ENCODE measurements around the gene ZNF414. TPM values are rescaled to one million over a fixed set of nuclear protein-coding genes. Genes with fewer than 3 reads are reported as not detected.

ZNF414 gene
- total and polyA plus RNA-seq, 2 donors (not counting 1 experiment from before 2014, with no cell fraction given) = 43.8 to 52.0 TPM

GRCh38 chr19:8526345-8527091 lies 12.6 kb upstream of the ZNF414 start:
- Histone ChIP-seq H4K20me1 (ENCODE audit: control insufficient read depth, insufficient read depth, low read length, poor library complexity, severe bottlenecking) (no peaks in the 10 kb centered on the region), H3K36me3 (replicated peaks in 1 of 2; ENCODE audit: control extremely low read depth in 1 of 2, control insufficient read depth in 1 of 2, extremely low read depth in 1 of 2, insufficient read depth in 2 of 2, low read length in 1 of 2) (peaks cover 3 to 63% of the 10 kb centered on the region in 2 experiments), H3K4me1 (ENCODE audit: control insufficient read depth in 2 of 2, insufficient read depth in 2 of 2, low read length in 2 of 2) (no peaks in the 10 kb centered on the region), H3K4me3 (ENCODE audit: control extremely low read depth in 1 of 5, extremely low read depth in 1 of 5, insufficient read depth in 1 of 5, low read depth in 2 of 5, low read length in 4 of 5) (no peak overlapping the region), H3K27me3 (replicated peaks in 1 of 4; ENCODE audit: control extremely low read depth in 1 of 4, control insufficient read depth in 3 of 4, insufficient read depth in 4 of 4, low read length in 3 of 4) (no peaks in the 10 kb centered on the region), H3K4me2 (replicated peaks; ENCODE audit: low read depth, low read length, poor library complexity, severe bottlenecking) (no peak overlapping the region), H2AFZ (ENCODE audit: insufficient read depth, low read depth, low read length, poor library complexity, severe bottlenecking) (no peak overlapping the region), H3K27ac (ENCODE audit: low read length in 2 of 2) (no peak overlapping the region), H3K9ac (ENCODE audit: low read length) (no peak overlapping the region), H3K9me3 (ENCODE audit: control extremely low read depth in 1 of 3, control insufficient read depth in 2 of 3, insufficient read depth in 1 of 3, low read length in 2 of 3) (peaks cover 0 to 7% (median 0%) of the 10 kb centered on the region in 3 donors), H3K79me2 (ENCODE audit: control insufficient read depth, insufficient read depth, low read length) (no peaks in the 10 kb centered on the region)
- intact Hi-C loops (cut with micrococcal nuclease) = no loop called here
- POLR2A ChIA-PET = no interaction called here
- CTCF ChIA-PET = no interaction called here
- Mint-ChIP-seq H3K4me3 (peak overlapping the region; percentile 48), H3K27me3 (no peaks in the 10 kb centered on the region), H3K27ac (peak overlapping the region; percentile 3), H3K9me3 (ENCODE audit: insufficient read depth) (no peaks in the 10 kb centered on the region), H3K4me1 (peaks cover 2% of the 10 kb centered on the region)
- peak; percentile 51 for ATAC-seq (ENCODE audit: low read depth)
- DNase-seq = no peak
- WGBS (ENCODE audit: insufficient coverage) = 78% methylated on average over 57 of the region's 57 CpGs
- no peak for TF ChIP-seq CTCF (IDR thresholded peaks at IDR 0.05)
- TF ChIP-seq EZH2 (IDR thresholded peaks at IDR 0.05; ENCODE audit: borderline replicate concordance, insufficient read depth, low read depth, low read length, poor library complexity, severe bottlenecking) = no peak

GRCh38 chr19:8525401-8525684 lies 11.4 kb upstream of the ZNF414 start:
- Histone ChIP-seq H3K36me3 (replicated peaks in 1 of 2; ENCODE audit: control extremely low read depth in 1 of 2, control insufficient read depth in 1 of 2, extremely low read depth in 1 of 2, insufficient read depth in 2 of 2, low read length in 1 of 2) (peaks cover 3 to 67% of the 10 kb centered on the region in 2 experiments), H3K27ac (ENCODE audit: low read length in 2 of 2) (no peak overlapping the region), H3K4me1 (ENCODE audit: control insufficient read depth in 2 of 2, insufficient read depth in 2 of 2, low read length in 2 of 2) (no peaks in the 10 kb centered on the region), H3K4me2 (replicated peaks; ENCODE audit: low read depth, low read length, poor library complexity, severe bottlenecking) (no peak overlapping the region), H3K4me3 (ENCODE audit: control extremely low read depth in 1 of 5, extremely low read depth in 1 of 5, insufficient read depth in 1 of 5, low read depth in 2 of 5, low read length in 4 of 5) (no peak overlapping the region), H4K20me1 (ENCODE audit: control insufficient read depth, insufficient read depth, low read length, poor library complexity, severe bottlenecking) (no peaks in the 10 kb centered on the region), H3K9me3 (ENCODE audit: control extremely low read depth in 1 of 3, control insufficient read depth in 2 of 3, insufficient read depth in 1 of 3, low read length in 2 of 3) (peaks cover 0 to 7% (median 0%) of the 10 kb centered on the region in 3 donors), H3K9ac (ENCODE audit: low read length) (no peak overlapping the region), H2AFZ (ENCODE audit: insufficient read depth, low read depth, low read length, poor library complexity, severe bottlenecking) (no peak overlapping the region), H3K79me2 (ENCODE audit: control insufficient read depth, insufficient read depth, low read length) (no peaks in the 10 kb centered on the region), H3K27me3 (replicated peaks in 1 of 4; ENCODE audit: control extremely low read depth in 1 of 4, control insufficient read depth in 3 of 4, insufficient read depth in 4 of 4, low read length in 3 of 4) (no peaks in the 10 kb centered on the region)
- intact Hi-C loops (cut with micrococcal nuclease) = no loop called here
- no peak for TF ChIP-seq CTCF (IDR thresholded peaks at IDR 0.05)
- no peak for TF ChIP-seq EZH2 (IDR thresholded peaks at IDR 0.05; ENCODE audit: borderline replicate concordance, insufficient read depth, low read depth, low read length, poor library complexity, severe bottlenecking)
- no peak for ATAC-seq (ENCODE audit: low read depth)
- Mint-ChIP-seq H3K27ac (no peak overlapping the region), H3K4me3 (no peak overlapping the region), H3K9me3 (ENCODE audit: insufficient read depth) (no peaks in the 10 kb centered on the region), H3K27me3 (no peaks in the 10 kb centered on the region), H3K4me1 (peaks cover 2% of the 10 kb centered on the region)
- ChIA-PET CTCF (interaction anchor here (1.5 to 2.8 kb wide), 3 partner anchors 44 to 55 kb away, joined by 5 to 12 read pairs (median 7); no protein-coding TSS in a partner anchor), POLR2A (interaction anchor here (0.7 kb wide), 2 partner anchors 16 to 91 kb away, joined by 3 read pairs; no protein-coding TSS in a partner anchor)
- DNase-seq = no peak
- WGBS (ENCODE audit: insufficient coverage) = 93% methylated on average over 15 of the region's 15 CpGs

All from B cell (primary cell).